ENCODE results near the gene PCSK7.
"Not testable (repeated sequence)": the region's sequence is repeated elsewhere in the genome, so short reads cannot be mapped to it uniquely, and the experiment has no call there.

The PCSK7 gene

GRCh38 chr11:117195761-117196160 lies 36.1 kb downstream of the PCSK7 start:
- no peak for DNase-seq

GRCh38 chr11:117195258-117195657 lies 36.6 kb downstream of the PCSK7 start:
- no peak for DNase-seq

- no peak for DNase-seq
Measured at GRCh38 chr11:117194267-117194666, 37.6 kb downstream of the PCSK7 start.

GRCh38 chr11:117193130-117194020 lies 38.5 kb downstream of the PCSK7 start:
- DNase-seq = no peak

- DNase-seq = no peak
Measured at GRCh38 chr11:117192401-117192875, 39.4 kb downstream of the PCSK7 start.

GRCh38 chr11:117191680-117192400 lies 40.0 kb downstream of the PCSK7 start:
- DNase-seq = no peak

- no peak for DNase-seq
Measured at GRCh38 chr11:117189941-117190544, 41.8 kb downstream of the PCSK7 start.

- DNase-seq = no peak
Measured at GRCh38 chr11:117189191-117189940, 42.5 kb downstream of the PCSK7 start.

- no peak for DNase-seq
Measured at GRCh38 chr11:117188620-117189081, 43.2 kb downstream of the PCSK7 start.

- no peak for DNase-seq
Measured at GRCh38 chr11:117187799-117188481, 43.9 kb downstream of the PCSK7 start.

GRCh38 chr11:117187428-117187798 lies 44.5 kb downstream of the PCSK7 start:
- no peak for DNase-seq

GRCh38 chr11:117187007-117187406 lies 44.9 kb downstream of the PCSK7 start:
- no peak for DNase-seq

GRCh38 chr11:117186431-117186761 lies 45.5 kb downstream of the PCSK7 start:
- no peak for DNase-seq

- no peak for DNase-seq
Measured at GRCh38 chr11:117185736-117186430, 46.0 kb downstream of the PCSK7 start.

- no peak for DNase-seq
Measured at GRCh38 chr11:117183724-117184349, 48.0 kb downstream of the PCSK7 start.

GRCh38 chr11:117183178-117183577 lies 48.7 kb downstream of the PCSK7 start:
- DNase-seq = not testable (repeated sequence)

- no peak for DNase-seq
Measured at GRCh38 chr11:117182551-117182935, 49.3 kb downstream of the PCSK7 start.

GRCh38 chr11:117181586-117182550 lies 50.0 kb downstream of the PCSK7 start:
- DNase-seq = no peak

- peak; percentile 38 for DNase-seq
Measured at GRCh38 chr11:117180661-117181585, 51.0 kb downstream of the PCSK7 start.

Measured in activated effector memory CD4-positive, alpha-beta T cell treated with Interleukin-2 at 50 U/mL for 16 hours (primary cell).